Embryonic facial prominence (tissue), 1 donor: ENCODE data around the gene CCDC171.

Experiments used
- DNase-seq: peaks from one replicate; pipeline ENCODE4 v3.0.0-alpha.2; 2016; ENCODE audit errors: extremely low spot score

CCDC171 gene

DNA sequence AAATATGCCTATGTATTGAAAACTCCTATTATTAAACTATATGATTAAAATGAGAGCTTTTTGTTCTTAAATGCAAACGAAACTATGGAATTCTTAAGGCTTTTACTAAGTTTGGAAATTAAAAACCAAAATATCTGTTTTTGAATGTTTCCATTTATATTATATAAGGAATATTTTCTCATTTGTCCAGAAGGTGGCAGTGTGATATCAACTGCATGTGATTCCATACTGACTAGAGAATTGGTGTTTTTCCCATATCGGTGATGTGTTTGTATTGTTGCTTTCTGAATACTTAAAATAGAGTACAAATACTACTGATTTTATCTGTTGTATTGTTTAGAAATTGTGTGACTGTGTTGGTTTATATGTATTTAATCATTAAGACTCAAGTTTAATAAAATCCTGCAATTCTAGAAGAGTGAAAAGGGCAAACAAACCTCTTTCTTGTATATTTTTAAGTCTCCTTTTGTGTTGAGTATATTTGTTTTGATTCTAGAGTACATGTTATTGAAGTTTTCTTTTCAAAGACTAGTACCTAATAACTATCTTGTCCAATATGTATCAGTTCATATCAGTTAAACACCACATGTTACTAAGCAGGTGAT lies 320.8 kb downstream of the CCDC171 start:
- DNase-seq = peak; percentile 65

GRCh38 chr9:15882328-15882727 lies 329.5 kb downstream of the CCDC171 start:
- no peak for DNase-seq

DNA sequence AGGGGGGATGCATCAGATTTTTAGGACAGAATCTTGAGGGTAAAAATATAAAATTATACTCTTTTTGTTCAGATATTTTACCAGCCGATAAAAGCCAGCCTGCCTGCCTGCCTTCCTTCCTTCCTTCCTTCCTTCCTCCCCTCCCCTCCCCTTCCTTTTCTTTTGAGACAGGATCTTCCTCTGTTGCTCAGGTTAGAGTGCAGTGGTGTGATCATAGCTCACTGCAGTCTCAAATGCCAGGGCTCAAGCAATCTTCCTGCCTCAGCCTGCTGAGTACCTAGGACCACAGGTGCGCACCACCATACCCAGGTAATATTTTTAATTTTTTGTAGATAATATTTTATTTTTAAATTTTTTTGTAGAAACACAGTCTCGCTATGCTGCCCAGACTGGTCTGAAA lies 330.0 kb downstream of the CCDC171 start:
- no peak for DNase-seq

GRCh38 chr9:15885464-15885863 lies 332.6 kb downstream of the CCDC171 start:
- DNase-seq = no peak

GRCh38 chr9:15889555-15889954 lies 336.7 kb downstream of the CCDC171 start:
- no peak for DNase-seq

- DNase-seq = no peak
Measured at GRCh38 chr9:15901572-15901971, 348.7 kb downstream of the CCDC171 start.

DNA sequence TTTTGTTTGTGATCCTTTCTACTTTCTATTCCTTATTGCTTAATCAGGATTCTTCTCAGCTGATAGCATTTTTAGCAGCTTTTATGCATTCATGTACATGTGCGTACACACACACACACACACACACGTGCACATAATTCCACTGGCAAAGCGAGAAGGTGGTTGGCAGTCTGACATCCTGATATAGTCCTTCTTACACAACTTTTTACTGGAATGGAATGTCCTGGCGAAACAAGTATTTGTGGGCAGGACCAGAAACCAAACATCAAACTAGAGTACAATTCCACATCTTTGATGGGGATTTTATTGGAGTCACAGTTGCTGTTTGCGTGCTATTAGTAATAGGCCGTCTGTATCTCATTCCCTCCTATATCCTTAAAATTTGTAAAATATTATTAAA lies 356.5 kb downstream of the CCDC171 start:
- no peak for DNase-seq

DNA sequence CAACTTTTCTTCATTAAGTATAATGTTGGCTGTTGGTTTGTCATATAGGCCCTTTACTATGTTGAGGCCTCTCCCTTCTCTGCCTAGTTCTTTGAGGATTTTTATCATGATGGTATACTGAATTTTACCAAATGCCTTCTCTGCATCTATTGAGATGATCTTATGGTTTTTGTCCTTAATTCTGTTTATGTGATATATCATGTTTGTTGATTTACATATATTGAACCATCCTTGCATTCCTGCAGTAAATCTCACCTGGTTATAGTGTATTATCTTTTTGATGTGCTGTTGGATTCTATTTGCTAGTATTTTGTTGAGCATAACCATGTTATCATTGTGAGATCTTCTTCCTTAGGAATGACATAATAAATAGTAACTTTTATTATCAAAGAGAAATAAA lies 362.9 kb downstream of the CCDC171 start:
- no peak for DNase-seq

DNA sequence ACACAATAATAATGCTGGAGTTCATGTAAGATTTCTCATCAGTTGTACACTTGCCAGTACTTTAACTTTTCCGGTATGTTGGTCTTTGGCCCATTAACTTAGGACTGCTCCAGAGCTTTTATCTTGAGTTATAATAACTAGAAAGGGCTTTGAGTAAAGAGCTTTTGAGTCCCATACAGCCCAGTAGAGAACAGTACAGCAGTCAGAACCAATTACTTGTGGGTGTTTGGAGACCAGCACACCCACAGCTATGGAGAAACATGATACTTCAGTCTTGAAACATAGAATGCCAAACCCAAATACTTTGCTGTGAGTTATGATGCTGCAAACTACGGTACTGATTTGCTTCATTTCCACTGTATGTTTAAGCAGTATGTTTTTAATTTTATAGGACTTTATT lies 374.3 kb downstream of the CCDC171 start:
- DNase-seq = no peak

GRCh38 chr9:15935661-15936305 lies 382.9 kb downstream of the CCDC171 start:
- DNase-seq = peak; percentile 25

GRCh38 chr9:15936306-15936921 lies 383.6 kb downstream of the CCDC171 start:
- no peak for DNase-seq

DNA sequence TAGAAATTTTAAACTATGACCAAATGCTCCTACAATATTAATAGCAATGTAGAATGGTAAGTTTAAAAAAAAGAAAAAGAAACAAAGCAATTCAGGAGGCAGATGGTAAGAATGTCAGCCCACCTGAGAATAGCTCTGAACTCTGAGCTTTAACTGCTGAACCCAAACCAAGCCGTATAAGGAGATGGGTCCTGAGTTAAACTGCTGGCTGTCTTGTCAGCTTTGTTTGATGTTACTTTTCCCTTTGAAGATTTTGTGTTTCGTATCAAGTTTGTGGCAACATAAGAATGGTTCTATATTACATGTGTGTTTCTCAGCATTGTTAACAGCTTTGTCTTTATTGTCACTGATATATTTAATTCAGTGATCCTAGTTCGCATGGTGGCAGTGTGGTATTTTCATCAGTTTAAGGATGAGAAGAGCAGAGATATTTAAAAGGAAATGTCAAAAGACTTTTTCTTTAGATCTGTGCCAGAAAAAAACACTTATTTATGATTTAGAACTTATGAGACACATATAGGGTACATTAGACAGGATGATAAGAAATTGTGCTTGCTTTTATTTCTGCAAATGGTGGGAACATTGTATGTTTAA lies 390.1 kb downstream of the CCDC171 start:
- no peak for DNase-seq

DNA sequence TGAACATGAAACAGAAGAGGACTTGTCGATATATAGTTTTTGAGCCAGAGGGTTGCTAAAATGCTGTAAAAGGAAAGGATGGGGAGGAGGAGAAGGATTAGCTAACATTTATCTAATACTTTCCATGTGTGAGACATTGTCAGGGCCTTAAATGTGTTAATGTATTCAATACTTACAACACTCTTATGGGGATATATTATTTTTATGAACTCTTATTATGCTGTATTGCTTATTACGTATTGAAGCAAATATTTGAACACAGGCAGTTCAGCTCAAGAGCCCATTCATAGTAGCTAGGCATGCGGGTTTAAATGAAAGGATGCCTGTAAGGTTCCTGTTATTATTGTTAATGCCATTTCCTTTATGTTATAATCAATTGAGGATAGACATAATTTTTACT lies 391.5 kb downstream of the CCDC171 start:
- DNase-seq = no peak

GRCh38 chr9:15959663-15960062 lies 406.8 kb downstream of the CCDC171 start:
- DNase-seq = no peak

DNA sequence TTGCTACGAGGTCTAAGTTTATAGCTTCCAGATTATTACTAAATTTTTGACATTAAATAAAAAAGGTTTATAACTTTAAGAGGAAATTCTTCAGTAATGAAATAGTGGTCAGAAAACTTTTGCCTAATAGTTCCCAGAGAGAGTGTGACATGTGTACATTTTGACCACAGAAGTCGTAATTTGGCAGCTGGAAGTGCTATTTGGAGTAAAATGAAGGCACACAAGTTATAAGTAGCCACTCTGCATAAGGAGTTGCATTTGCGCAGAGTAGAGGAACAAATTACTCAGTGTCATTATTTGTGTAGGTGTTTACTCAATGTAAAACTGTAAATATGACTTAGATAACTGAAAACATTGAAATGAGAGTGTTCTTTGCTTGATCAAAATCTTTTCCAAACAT lies 408.4 kb downstream of the CCDC171 start:
- no peak for DNase-seq

GRCh38 chr9:15965246-15965745 lies 412.5 kb downstream of the CCDC171 start:
- no peak for DNase-seq

DNA sequence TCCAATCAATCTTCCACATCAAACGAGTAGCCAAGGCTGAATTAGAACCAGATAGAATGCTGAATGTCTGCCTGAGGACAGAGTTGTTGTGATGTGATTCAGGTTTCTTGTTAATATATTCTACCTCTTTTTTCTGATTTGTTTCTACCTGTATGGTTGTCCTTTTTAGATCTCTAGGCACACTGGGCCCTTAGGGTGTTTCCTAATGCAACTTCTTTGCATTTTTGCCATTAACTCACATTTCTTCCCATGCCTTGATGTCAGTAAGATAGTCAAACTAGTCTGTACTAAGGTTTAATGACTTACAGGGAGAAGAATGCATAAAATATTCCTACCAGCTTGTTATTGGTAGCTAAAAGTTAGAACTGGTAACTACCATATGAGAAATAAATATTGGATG lies 413.6 kb downstream of the CCDC171 start:
- no peak for DNase-seq

GRCh38 chr9:15967068-15967467 lies 414.2 kb downstream of the CCDC171 start:
- DNase-seq = no peak

- DNase-seq = no peak
Measured at GRCh38 chr9:15972760-15973159, 419.9 kb downstream of the CCDC171 start.

GRCh38 chr9:15975101-15975778 lies 422.4 kb downstream of the CCDC171 start:
- DNase-seq = no peak

DNA sequence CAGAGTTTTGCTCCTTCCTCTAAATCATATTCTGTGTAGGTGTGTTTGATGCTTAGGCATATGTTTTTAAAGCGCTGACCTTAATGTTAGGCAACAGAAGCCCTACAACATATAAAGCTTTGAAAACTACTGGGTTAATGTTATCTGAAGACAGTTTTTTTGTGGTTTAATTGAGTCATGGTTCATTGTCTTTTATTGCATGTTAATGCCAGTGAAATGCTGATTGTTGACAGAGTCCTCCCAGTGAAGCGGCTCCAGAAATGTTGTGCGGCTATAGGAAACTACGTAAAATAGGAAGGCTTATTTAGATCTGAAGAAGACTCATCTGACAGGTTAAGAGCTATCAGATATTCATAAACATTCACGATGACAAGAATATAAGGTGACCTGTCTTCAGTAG lies 424.6 kb downstream of the CCDC171 start:
- no peak for DNase-seq

GRCh38 chr9:15982182-15982581 lies 429.3 kb downstream of the CCDC171 start:
- DNase-seq = no peak
